Measurements from ENCODE around the gene PER3. TPM values are rescaled to one million over a fixed set of nuclear protein-coding genes. Genes with fewer than 3 reads are reported as not detected.

Gene PER3
- total and polyA plus RNA-seq, 2 of the 13 experiments (the other 11 are each of a cell fraction or from before 2014, with no cell fraction given) = 3.0 to 6.0 TPM

- TF ChIP-seq ZNF362 (CRISPR knock-in tag; IDR thresholded peaks at IDR 0.05; ENCODE audit: borderline replicate concordance) = no peak; the same call in 1 of the 2 replicates
- peak; percentile 48; the same call in 1 of the 2 replicates for TF ChIP-seq KDM5B (CRISPR knock-in tag; IDR thresholded peaks at IDR 0.05; ENCODE audit: borderline replicate concordance)
- TF ChIP-seq TFDP1 (CRISPR knock-in tag; IDR thresholded peaks at IDR 0.05; ENCODE audit: borderline replicate concordance) = 0 out of 2 replicates have a peak, but pooled peaks have one; percentile 47
- TF ChIP-seq UBTF (CRISPR knock-in tag; IDR thresholded peaks at IDR 0.05) = peak; percentile 66; the same call in 1 of the 2 replicates
- TF ChIP-seq, protein P1, sequence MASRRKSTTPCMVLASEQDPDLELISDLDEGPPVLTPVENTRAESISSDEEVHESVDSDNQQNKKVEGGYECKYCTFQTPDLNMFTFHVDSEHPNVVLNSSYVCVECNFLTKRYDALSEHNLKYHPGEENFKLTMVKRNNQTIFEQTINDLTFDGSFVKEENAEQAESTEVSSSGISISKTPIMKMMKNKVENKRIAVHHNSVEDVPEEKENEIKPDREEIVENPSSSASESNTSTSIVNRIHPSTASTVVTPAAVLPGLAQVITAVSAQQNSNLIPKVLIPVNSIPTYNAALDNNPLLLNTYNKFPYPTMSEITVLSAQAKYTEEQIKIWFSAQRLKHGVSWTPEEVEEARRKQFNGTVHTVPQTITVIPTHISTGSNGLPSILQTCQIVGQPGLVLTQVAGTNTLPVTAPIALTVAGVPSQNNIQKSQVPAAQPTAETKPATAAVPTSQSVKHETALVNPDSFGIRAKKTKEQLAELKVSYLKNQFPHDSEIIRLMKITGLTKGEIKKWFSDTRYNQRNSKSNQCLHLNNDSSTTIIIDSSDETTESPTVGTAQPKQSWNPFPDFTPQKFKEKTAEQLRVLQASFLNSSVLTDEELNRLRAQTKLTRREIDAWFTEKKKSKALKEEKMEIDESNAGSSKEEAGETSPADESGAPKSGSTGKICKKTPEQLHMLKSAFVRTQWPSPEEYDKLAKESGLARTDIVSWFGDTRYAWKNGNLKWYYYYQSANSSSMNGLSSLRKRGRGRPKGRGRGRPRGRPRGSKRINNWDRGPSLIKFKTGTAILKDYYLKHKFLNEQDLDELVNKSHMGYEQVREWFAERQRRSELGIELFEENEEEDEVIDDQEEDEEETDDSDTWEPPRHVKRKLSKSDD (CRISPR knock-in tag; IDR thresholded peaks at IDR 0.05; ENCODE audit: low read depth) = no peak
- no peak for TF ChIP-seq TBL1XR1 (IDR thresholded peaks at IDR 0.05; ENCODE audit: borderline replicate concordance, low read length, partially characterized antibody)
- no peak for TF ChIP-seq ZFP41 (CRISPR knock-in tag; IDR thresholded peaks at IDR 0.05; ENCODE audit: borderline replicate concordance)
- peak; percentile 87 for TF ChIP-seq PATZ1 (CRISPR knock-in tag; IDR thresholded peaks at IDR 0.05)
- TF ChIP-seq CREB1 (IDR thresholded peaks at IDR 0.05) = peak; percentile 91
- TF ChIP-seq CREB1 (CRISPR knock-in tag; IDR thresholded peaks at IDR 0.05) = peak; percentile 95
- TF ChIP-seq, protein P2, sequence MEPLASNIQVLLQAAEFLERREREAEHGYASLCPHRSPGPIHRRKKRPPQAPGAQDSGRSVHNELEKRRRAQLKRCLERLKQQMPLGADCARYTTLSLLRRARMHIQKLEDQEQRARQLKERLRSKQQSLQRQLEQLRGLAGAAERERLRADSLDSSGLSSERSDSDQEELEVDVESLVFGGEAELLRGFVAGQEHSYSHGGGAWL (CRISPR knock-in tag; IDR thresholded peaks at IDR 0.05) = peak; percentile 92
- peak; percentile 69; the same call in 1 of the 2 replicates for TF ChIP-seq ZBTB25 (CRISPR knock-in tag; IDR thresholded peaks at IDR 0.05)
Observed at GRCh38 chr1:7770997-7771822, 12.9 kb upstream of the PER3 start, which contains the start of gene VAMP3 (continued).
